WERI-Rb-1 (cell line): ENCODE results near the gene POLR2H.
A peak's percentile ranks its signal among the peaks of the same experiment; 100 is the strongest.

Source experiments
- DNase-seq: peaks from one replicate; pipeline ENCODE4 v3.0.0-alpha.2; 2020
- H3K27ac ChIP-seq: fragments of 250-450 bp; sonication (Bioruptor Pico); 2 replicates; pipeline ENCODE4 v1.5.1; 2020; ENCODE audit warnings: mild to moderate bottlenecking, moderate library complexity
- H3K27me3 ChIP-seq: fragments of 250-450 bp; sonication (Bioruptor Pico); 2 replicates; pipeline ENCODE4 v1.5.1; 2021; ENCODE audit warnings: mild to moderate bottlenecking, low read depth, moderate library complexity; ENCODE audit not compliant: insufficient read depth, severe bottlenecking
- H3K36me3 ChIP-seq: fragments of 250-450 bp; sonication (Bioruptor Pico); 2 replicates; pipeline ENCODE4 v1.5.1; 2020; ENCODE audit warnings: mild to moderate bottlenecking, moderate library complexity
- H3K4me3 ChIP-seq: 2 replicates; pipeline ENCODE4 v1.5.1; 2011; ENCODE audit warnings: low read depth, mild to moderate bottlenecking, control low read depth, low read length
- H3K9me3 ChIP-seq: fragments of 250-450 bp; sonication (Bioruptor Pico); 2 replicates; pipeline ENCODE4 v1.5.1; 2021; ENCODE audit warnings: mild to moderate bottlenecking, moderate library complexity; ENCODE audit not compliant: severe bottlenecking
- TF ChIP-seq, protein P1 (sequence below): IDR thresholded peaks from 2 replicates; pipeline ENCODE4 v1.5.1; 2011; ENCODE audit warnings: low read depth, mild to moderate bottlenecking, control low read depth, inconsistent platforms, low read length

Gene POLR2H

DNA sequence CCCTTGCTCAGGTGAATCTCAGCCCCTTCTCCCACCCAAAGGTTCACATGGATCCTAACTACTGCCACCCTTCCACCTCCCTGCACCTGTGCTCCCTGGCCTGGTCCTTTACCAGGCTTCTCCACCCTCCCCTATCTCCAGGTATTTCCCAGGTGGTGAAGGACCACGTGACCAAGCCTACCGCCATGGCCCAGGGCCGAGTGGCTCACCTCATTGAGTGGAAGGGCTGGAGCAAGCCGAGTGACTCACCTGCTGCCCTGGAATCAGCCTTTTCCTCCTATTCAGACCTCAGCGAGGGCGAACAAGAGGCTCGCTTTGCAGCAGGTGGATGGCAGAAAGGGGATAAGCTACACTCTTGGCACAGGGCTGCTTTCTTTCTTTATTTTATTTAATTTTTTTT is 19.6 kb upstream of the POLR2H start:
- Histone ChIP-seq H3K27me3 (no peaks in the 10 kb centered on the region), H3K36me3 (peaks cover 11% of the 10 kb centered on the region), H3K27ac (no peak overlapping the region), H3K4me3 (no peak overlapping the region), H3K9me3 (no peaks in the 10 kb centered on the region)
- TF ChIP-seq, protein P1, sequence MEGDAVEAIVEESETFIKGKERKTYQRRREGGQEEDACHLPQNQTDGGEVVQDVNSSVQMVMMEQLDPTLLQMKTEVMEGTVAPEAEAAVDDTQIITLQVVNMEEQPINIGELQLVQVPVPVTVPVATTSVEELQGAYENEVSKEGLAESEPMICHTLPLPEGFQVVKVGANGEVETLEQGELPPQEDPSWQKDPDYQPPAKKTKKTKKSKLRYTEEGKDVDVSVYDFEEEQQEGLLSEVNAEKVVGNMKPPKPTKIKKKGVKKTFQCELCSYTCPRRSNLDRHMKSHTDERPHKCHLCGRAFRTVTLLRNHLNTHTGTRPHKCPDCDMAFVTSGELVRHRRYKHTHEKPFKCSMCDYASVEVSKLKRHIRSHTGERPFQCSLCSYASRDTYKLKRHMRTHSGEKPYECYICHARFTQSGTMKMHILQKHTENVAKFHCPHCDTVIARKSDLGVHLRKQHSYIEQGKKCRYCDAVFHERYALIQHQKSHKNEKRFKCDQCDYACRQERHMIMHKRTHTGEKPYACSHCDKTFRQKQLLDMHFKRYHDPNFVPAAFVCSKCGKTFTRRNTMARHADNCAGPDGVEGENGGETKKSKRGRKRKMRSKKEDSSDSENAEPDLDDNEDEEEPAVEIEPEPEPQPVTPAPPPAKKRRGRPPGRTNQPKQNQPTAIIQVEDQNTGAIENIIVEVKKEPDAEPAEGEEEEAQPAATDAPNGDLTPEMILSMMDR: no peak
- no peak for DNase-seq

DNA sequence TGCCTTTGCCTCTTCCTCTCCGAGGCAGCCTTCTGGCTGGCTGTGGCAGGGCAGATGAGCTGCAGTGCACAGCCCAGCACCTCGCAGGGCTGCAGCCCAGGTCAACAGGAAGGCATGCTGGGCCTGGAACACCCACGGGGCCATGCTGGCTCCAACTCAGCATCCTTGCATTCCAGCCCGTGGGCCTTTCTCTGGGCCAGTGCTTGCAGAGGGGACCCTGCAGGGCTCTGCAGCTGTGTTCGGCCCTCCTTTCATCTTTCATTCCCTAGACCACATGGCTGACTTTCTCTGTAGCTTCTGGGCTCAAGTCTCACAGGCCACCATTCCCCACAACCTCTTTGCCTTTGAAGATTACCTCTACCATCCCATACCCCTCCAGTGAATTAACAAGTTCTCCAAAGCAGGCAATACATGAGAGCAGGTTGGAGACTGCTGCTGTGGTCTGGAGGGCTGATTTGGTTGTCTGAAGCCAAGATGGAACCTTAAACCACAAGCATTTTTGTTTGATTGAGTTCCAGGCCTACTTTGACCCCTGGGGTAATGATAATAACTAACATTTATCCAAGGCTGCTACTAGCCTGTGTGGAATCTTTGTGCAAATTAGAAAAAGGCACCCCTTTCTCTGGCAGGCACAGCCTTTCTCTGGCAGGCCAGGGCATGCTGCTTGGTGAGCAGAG is 18.2 kb upstream of the POLR2H start:
- no peak overlapping the region for H3K4me3 ChIP-seq
- H3K27me3 ChIP-seq: no peaks in the 10 kb centered on the region
- H3K27ac ChIP-seq: no peak overlapping the region
- DNase-seq: no peak
- TF ChIP-seq, protein P1: no peak
- no peaks in the 10 kb centered on the region for H3K9me3 ChIP-seq
- H3K36me3 ChIP-seq: peaks cover 12% of the 10 kb centered on the region

DNA sequence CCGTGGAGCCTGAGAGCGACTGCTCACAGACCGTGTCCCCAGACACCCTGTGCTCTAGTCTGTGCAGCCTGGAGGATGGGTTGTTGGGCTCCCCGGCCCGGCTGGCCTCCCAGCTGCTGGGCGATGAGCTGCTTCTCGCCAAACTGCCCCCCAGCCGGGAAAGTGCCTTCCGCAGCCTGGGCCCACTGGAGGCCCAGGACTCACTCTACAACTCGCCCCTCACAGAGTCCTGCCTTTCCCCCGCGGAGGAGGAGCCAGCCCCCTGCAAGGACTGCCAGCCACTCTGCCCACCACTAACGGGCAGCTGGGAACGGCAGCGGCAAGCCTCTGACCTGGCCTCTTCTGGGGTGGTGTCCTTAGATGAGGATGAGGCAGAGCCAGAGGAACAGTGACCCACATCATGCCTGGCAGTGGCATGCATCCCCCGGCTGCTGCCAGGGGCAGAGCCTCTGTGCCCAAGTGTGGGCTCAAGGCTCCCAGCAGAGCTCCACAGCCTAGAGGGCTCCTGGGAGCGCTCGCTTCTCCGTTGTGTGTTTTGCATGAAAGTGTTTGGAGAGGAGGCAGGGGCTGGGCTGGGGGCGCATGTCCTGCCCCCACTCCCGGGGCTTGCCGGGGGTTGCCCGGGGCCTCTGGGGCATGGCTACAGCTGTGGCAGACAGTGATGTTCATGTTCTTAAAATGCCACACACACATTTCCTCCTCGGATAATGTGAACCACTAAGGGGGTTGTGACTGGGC is 16.8 kb upstream of the POLR2H start:
- Histone ChIP-seq H3K27ac (no peak overlapping the region), H3K36me3 (peaks cover 12% of the 10 kb centered on the region), H3K4me3 (no peak overlapping the region), H3K27me3 (no peaks in the 10 kb centered on the region), H3K9me3 (no peaks in the 10 kb centered on the region)
- no peak for DNase-seq
- TF ChIP-seq, protein P1: no peak

DNA sequence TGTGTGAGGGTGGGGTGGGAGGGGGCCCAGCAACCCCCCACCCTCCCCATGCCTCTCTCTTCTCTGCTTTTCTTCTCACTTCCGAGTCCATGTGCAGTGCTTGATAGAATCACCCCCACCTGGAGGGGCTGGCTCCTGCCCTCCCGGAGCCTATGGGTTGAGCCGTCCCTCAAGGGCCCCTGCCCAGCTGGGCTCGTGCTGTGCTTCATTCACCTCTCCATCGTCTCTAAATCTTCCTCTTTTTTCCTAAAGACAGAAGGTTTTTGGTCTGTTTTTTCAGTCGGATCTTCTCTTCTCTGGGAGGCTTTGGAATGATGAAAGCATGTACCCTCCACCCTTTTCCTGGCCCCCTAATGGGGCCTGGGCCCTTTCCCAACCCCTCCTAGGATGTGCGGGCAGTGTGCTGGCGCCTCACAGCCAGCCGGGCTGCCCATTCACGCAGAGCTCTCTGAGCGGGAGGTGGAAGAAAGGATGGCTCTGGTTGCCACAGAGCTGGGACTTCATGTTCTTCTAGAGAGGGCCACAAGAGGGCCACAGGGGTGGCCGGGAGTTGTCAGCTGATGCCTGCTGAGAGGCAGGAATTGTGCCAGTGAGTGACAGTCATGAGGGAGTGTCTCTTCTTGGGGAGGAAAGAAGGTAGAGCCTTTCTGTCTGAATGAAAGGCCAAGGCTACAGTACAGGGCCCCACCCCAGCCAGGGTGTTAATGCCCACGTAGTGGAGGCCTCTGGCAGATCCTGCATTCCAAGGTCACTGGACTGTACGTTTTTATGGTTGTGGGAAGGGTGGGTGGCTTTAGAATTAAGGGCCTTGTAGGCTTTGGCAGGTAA is 16.0 kb upstream of the POLR2H start:
- H3K9me3 ChIP-seq: no peaks in the 10 kb centered on the region
- peak overlapping the region; percentile 50 for H3K27ac ChIP-seq
- peak; percentile 82 for DNase-seq
- no peaks in the 10 kb centered on the region for H3K27me3 ChIP-seq
- TF ChIP-seq, protein P1: peak; percentile 72
- peaks cover 13% of the 10 kb centered on the region for H3K36me3 ChIP-seq
- H3K4me3 ChIP-seq: no peak overlapping the region

DNA sequence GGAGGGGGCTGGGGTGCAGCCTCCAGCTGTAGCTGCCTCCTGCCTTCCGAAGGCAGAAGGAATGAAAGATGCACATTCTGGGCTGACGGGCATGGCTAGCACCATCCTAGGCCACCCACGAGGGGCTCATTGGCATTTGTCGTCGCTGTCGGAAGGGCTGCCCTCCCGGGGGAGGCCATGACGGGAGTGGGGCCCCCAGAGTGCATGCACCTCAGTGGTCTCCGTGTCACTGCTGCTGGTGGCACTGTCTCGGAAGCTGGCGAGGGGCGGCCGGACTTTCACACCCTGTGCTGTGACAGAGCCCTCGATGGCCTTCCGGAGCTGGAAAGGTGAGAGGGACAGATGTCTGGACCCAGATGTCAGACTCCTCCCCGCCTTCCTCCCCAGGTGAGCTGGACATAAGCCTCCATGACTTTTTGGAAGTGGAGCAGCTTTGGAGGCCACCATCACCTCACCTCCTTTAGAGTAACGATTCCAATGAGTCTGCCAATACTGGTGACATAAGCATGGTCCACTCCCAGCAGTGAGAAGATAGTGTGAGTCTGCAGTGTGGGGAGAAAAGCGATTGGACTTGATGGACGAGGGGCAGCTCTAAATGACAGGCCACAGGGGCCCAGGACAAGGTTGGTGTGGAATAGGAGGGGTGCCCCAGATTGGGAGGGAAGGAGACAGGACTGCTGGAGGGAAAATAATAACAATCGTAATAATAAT is 14.9 kb upstream of the POLR2H start:
- no peak for DNase-seq
- TF ChIP-seq, protein P1: no peak
- Histone ChIP-seq H3K36me3 (peaks cover 22% of the 10 kb centered on the region), H3K9me3 (no peaks in the 10 kb centered on the region), H3K27me3 (no peaks in the 10 kb centered on the region), H3K4me3 (no peak overlapping the region), H3K27ac (peak overlapping the region; percentile 68)
